GM21423 (cell line): Measurements from ENCODE around the gene HES4.
"Not testable (repeated sequence)": the region's sequence is repeated elsewhere in the genome, so short reads cannot be mapped to it uniquely, and the experiment has no call there.

Experiments
- ATAC-seq: cut with Tn5 transposase; IDR thresholded peaks from one replicate; pipeline ENCODE4 v1.9.1; 2021; ENCODE audit warnings: mild to moderate bottlenecking, moderate library complexity; ENCODE audit not compliant: unreplicated experiment

Gene HES4

DNA sequence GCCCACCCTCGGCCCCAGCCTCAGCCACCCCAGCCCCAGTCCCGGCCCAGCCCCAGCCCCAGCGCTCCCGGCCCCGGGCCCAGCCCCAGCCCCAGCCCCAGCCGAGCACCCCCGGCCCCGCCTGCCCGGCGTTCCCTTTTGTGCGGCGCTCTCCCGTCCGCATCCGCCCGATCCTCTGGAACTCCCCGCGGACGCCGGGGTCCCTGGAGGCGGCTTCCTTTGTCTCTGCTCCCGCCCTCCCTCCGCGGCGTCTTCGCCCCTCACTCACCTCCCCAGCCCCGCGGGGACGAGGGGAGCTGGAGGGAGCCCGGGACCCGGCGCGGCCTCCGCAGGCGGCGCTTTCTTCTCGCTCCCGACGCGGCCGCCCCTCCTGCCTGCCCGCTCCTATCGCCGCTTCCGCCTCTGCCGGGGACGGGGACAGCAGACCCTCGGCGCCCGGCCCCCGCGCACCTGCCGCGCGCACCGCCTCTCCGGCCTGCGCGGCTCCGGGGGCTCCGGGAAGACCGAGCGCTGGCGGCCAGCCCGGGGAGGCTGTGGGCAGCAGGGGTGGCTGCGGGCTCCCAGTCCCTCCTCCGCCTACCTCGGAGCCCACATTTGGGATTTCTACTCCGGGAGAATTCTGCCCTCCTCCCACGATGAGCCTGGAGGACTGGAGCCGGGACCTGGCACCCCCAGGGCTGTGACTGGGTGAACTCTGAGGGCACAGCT, 34.0 kb upstream of the HES4 start:
- ATAC-seq: no peak

DNA sequence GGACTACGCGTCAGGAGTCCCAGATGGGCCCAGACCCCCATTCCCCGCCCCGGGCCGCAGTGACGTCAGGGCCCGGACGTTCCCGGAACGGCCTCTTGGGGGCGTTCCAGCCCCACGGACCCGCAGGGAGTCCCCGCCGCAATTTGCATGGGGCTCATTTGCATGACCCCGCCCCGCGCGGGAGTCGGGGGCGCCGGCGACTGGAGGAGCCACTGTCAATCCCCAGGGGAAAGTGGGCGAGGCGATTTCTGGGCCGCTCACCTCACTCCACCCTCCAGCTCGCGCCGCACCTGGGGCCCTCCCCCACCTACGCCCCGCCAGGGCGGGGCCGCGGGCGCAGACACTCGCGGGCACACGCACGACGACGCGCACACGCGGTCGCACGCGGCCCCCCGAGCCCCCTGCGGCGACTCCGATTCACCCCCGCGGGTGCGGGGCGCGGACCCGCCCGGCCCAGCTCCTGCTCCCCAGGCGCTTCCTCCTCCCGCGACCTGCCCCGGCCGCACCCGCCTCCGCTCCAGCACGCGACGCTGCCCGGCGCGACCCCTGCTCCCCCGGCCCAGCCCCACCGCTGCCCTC, 33.2 kb upstream of the HES4 start:
- ATAC-seq: peak; percentile 81

GRCh38 chr1:1032424-1032823, 32.5 kb upstream of the HES4 start:
- ATAC-seq: no peak

- no peak for ATAC-seq
Measured at GRCh38 chr1:1031659-1032235, 31.9 kb upstream of the HES4 start.

GRCh38 chr1:1030867-1031658, 31.2 kb upstream of the HES4 start:
- not testable (repeated sequence) for ATAC-seq

GRCh38 chr1:1027791-1028190, 27.9 kb upstream of the HES4 start:
- no peak for ATAC-seq

DNA sequence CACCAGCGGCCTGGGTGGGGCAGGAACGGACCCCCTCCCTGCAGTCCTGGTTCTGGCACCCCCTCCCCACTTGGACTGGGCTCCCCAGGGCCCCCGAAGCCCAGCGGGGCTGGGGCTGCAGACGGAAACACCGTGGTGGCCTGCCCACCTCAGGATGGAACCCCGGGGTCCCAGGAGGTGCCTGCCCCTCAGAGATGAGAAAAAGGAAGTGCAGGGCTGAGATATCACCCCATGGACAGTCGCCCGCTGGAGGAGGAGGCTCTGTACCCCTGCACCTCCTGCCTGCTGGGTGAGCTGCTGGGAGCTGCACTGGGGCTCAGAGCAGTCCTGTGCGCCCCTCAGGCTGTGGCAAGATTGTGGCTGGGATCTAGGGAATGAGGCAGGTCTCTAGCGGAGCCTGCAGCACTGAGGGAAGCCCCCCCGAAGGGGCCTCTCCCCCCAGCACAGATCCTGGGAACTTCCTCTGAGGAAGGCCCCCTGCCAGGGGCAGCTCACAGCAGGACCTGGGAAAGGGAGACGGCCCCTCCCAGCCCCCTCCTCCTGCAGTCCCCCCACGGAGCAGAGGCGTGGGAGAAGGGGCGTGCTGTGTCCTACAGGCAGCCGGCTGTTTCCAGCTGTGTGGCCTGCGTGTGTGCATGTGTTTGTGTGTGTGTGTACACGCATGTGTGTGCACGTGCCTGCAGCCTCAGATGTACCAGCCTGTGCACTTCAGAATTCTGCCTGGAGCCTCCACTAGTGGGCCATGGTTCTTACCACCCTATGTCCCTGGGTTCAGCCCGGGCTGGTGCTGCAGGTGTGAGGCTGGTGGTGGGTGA, 26.9 kb upstream of the HES4 start:
- no peak for ATAC-seq

- no peak for ATAC-seq
Measured at GRCh38 chr1:1025730-1026129, 25.8 kb upstream of the HES4 start.

GRCh38 chr1:1024771-1025699, 25.1 kb upstream of the HES4 start:
- ATAC-seq: no peak

GRCh38 chr1:1024149-1024770, 24.4 kb upstream of the HES4 start:
- no peak for ATAC-seq

DNA sequence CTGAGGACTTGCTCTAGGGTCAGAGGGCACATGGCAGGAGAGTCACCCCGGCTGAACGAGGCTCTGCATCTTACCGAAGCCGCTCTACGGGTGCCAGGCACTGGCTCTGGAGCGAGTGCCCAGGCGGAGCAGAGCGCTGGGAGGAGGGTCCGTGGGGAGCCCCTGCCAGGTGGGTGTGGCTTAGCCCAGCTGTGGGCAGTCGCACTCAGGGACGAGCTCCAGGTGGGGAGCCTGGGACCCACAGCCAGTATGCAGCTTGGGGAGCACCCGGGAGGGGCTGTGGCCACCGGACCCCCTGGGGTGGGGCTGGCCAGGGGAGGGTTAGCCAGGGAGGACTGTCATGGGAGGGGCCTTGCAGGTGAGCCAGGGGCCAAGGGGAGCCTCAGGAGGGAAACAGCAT, 23.8 kb upstream of the HES4 start:
- no peak for ATAC-seq

GRCh38 chr1:1022302-1023009, 22.6 kb upstream of the HES4 start:
- ATAC-seq: no peak

DNA sequence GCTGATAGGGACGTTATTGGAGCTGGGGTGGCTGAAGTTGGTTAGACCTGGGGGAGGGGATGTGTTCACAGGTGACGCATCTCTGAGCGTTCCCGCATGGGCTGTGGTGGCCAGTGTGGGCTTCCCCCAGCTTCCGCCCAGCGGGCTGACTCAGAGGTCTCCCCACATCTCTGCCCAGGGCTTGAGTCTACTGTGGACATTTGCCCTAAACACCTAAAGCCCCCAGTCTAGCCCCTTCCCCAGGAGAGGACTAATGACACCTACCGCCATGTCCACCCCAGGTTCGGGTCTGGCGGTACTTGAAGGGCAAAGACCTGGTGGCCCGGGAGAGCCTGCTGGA, 22.0 kb upstream of the HES4 start:
- no peak for ATAC-seq

GRCh38 chr1:1021010-1021919, 21.4 kb upstream of the HES4 start:
- no peak for ATAC-seq

- ATAC-seq: peak; percentile 4
Measured at GRCh38 chr1:1020415-1021009, 20.6 kb upstream of the HES4 start.

- peak; percentile 26 for ATAC-seq
Measured at GRCh38 chr1:1020000-1020404, 20.1 kb upstream of the HES4 start, which contains the start of gene AGRN. Gene AGRN, plus strand, starts transcription at chr1:1020120. Its CDS starts 53 bp downstream, at chr1:1020173.
